ENCODE data around the gene KIAA0319L. TPM values are rescaled to one million over a fixed set of nuclear protein-coding genes. Genes with fewer than 3 reads are reported as not detected.

Gene KIAA0319L
- polyA plus RNA-seq, 1 donor from 2014 or later: 38.1 TPM

DNA sequence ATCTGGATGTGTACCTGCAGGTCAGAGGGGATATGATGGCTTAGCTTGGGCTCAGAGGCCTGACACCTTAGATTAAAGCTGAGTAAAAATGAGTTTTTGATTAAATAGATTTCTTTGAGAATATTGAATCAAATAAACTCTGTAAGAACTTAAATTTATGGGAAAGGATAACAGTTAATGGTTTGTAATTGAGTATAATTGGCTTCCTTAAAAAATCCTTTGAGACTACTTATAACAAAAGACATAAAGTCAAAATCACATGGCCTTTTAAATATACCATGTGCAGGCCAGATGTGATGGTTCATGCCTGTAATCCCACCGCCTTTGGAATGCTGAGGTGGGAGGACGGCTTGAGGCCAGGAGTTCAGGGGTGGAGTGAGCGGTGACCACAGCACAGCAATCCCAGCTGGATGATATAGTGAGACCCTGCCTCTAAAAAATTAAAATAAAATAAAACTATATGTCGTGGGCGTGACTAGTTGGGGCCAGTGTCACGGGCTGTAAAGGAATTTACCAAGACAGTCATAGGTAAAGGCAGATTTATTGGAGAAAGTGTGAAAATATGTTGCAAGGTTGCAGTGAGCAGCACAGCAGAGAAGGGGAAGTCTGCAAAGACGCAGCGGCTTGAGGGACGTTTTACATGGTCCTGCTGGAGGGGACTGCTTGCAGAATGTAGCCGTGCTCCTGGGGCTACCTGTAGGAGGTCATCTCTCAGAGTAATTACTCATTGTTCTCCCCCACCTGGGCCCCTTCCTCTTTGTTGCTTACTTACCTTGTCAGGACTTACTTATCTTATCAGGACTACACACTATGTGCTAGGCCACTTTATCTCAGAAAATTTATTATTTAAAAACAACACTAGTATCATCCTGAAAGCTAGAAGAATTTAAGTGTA lies 166.4 kb downstream of the KIAA0319L start:
- H3K9me3 ChIP-seq (ENCODE audit: low read length): no peaks in the 10 kb centered on the region
- H3F3A ChIP-seq (ENCODE audit: insufficient read depth, low read length, poor library complexity, severe bottlenecking): no peaks in the 10 kb centered on the region
- H3K4me3 ChIP-seq (ENCODE audit: low read length): no peak overlapping the region
- no peaks in the 10 kb centered on the region for H3K27me3 ChIP-seq (ENCODE audit: insufficient read depth, low read depth, low read length)
- H3K79me2 ChIP-seq (replicated peaks; ENCODE audit: insufficient read depth, low read length): no peaks in the 10 kb centered on the region
- no peaks in the 10 kb centered on the region for H4K20me1 ChIP-seq (ENCODE audit: insufficient read depth)
- no peak overlapping the region for H2AFZ ChIP-seq (ENCODE audit: low read depth, low read length)
- H3K9ac ChIP-seq (ENCODE audit: low read length): no peak overlapping the region
- no peak overlapping the region for H3K27ac ChIP-seq (ENCODE audit: low read length)
- H3K36me3 ChIP-seq (ENCODE audit: insufficient read depth, low read length): peaks cover 21% of the 10 kb centered on the region
- no peak for TF ChIP-seq SMC3 (conservative IDR thresholded peaks at IDR 0.05; ENCODE audit: poor library complexity)
- no peak for TF ChIP-seq POLR2AphosphoS5 (IDR thresholded peaks at IDR 0.05)
- no peak for TF ChIP-seq RAD21 (conservative IDR thresholded peaks at IDR 0.05)
- TF ChIP-seq, protein P1, sequence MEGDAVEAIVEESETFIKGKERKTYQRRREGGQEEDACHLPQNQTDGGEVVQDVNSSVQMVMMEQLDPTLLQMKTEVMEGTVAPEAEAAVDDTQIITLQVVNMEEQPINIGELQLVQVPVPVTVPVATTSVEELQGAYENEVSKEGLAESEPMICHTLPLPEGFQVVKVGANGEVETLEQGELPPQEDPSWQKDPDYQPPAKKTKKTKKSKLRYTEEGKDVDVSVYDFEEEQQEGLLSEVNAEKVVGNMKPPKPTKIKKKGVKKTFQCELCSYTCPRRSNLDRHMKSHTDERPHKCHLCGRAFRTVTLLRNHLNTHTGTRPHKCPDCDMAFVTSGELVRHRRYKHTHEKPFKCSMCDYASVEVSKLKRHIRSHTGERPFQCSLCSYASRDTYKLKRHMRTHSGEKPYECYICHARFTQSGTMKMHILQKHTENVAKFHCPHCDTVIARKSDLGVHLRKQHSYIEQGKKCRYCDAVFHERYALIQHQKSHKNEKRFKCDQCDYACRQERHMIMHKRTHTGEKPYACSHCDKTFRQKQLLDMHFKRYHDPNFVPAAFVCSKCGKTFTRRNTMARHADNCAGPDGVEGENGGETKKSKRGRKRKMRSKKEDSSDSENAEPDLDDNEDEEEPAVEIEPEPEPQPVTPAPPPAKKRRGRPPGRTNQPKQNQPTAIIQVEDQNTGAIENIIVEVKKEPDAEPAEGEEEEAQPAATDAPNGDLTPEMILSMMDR (IDR thresholded peaks at IDR 0.05; ENCODE audit: poor library complexity, severe bottlenecking): no peak
- no peak for TF ChIP-seq TAF1 (IDR thresholded peaks at IDR 0.05; ENCODE audit: low read depth)
- no peak for TF ChIP-seq MXI1 (conservative IDR thresholded peaks at IDR 0.05; ENCODE audit: poor library complexity, severe bottlenecking)
- H3K9me2 ChIP-seq (ENCODE audit: insufficient read depth, low read length): no peaks in the 10 kb centered on the region
- no peak overlapping the region for H3K4me2 ChIP-seq (ENCODE audit: low read length)

DNA sequence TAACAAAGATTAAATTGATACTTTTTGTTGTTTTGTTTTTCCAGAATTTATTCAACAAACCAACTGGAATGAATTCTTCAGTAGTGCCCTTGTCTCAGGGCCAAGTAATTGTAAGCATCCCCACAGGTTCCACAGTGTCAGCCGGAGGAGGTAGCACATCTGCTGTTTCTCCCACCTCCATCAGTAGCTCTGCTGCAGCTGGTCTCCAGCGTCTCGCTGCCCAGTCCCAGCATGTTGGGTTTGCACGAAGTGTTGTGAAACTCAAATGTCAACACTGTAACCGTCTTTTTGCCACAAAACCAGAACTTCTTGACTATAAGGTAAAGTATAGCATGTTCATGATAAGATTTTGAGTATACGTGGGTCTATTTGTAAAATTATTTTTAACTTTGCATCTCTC lies 170.2 kb downstream of the KIAA0319L start:
- Histone ChIP-seq H3K9ac (ENCODE audit: low read length) (no peak overlapping the region), H3F3A (ENCODE audit: insufficient read depth, low read length, poor library complexity, severe bottlenecking) (no peaks in the 10 kb centered on the region), H3K9me2 (ENCODE audit: insufficient read depth, low read length) (no peaks in the 10 kb centered on the region), H3K27me3 (ENCODE audit: insufficient read depth, low read depth, low read length) (no peaks in the 10 kb centered on the region), H3K79me2 (replicated peaks; ENCODE audit: insufficient read depth, low read length) (no peaks in the 10 kb centered on the region), H3K9me3 (ENCODE audit: low read length) (no peaks in the 10 kb centered on the region), H3K27ac (ENCODE audit: low read length) (no peak overlapping the region), H3K4me2 (ENCODE audit: low read length) (no peak overlapping the region), H2AFZ (ENCODE audit: low read depth, low read length) (no peak overlapping the region), H4K20me1 (ENCODE audit: insufficient read depth) (no peaks in the 10 kb centered on the region), H3K4me3 (ENCODE audit: low read length) (no peak overlapping the region), H3K36me3 (ENCODE audit: insufficient read depth, low read length) (peaks cover 11% of the 10 kb centered on the region)
- no peak for TF ChIP-seq EP300 (conservative IDR thresholded peaks at IDR 0.05; ENCODE audit: poor library complexity, severe bottlenecking)
- TF ChIP-seq RAD21 (conservative IDR thresholded peaks at IDR 0.05): no peak
- no peak for TF ChIP-seq EZH2 (IDR thresholded peaks at IDR 0.05; ENCODE audit: borderline replicate concordance, insufficient read depth, low read length, poor library complexity, severe bottlenecking)
- TF ChIP-seq SMC3 (conservative IDR thresholded peaks at IDR 0.05; ENCODE audit: poor library complexity): no peak
- TF ChIP-seq TAF1 (IDR thresholded peaks at IDR 0.05; ENCODE audit: low read depth): no peak
- TF ChIP-seq, protein P2, sequence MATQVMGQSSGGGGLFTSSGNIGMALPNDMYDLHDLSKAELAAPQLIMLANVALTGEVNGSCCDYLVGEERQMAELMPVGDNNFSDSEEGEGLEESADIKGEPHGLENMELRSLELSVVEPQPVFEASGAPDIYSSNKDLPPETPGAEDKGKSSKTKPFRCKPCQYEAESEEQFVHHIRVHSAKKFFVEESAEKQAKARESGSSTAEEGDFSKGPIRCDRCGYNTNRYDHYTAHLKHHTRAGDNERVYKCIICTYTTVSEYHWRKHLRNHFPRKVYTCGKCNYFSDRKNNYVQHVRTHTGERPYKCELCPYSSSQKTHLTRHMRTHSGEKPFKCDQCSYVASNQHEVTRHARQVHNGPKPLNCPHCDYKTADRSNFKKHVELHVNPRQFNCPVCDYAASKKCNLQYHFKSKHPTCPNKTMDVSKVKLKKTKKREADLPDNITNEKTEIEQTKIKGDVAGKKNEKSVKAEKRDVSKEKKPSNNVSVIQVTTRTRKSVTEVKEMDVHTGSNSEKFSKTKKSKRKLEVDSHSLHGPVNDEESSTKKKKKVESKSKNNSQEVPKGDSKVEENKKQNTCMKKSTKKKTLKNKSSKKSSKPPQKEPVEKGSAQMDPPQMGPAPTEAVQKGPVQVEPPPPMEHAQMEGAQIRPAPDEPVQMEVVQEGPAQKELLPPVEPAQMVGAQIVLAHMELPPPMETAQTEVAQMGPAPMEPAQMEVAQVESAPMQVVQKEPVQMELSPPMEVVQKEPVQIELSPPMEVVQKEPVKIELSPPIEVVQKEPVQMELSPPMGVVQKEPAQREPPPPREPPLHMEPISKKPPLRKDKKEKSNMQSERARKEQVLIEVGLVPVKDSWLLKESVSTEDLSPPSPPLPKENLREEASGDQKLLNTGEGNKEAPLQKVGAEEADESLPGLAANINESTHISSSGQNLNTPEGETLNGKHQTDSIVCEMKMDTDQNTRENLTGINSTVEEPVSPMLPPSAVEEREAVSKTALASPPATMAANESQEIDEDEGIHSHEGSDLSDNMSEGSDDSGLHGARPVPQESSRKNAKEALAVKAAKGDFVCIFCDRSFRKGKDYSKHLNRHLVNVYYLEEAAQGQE (IDR thresholded peaks at IDR 0.05; ENCODE audit: borderline replicate concordance): no peak
- TF ChIP-seq MXI1 (conservative IDR thresholded peaks at IDR 0.05; ENCODE audit: poor library complexity, severe bottlenecking): no peak
- TF ChIP-seq POLR2AphosphoS5 (IDR thresholded peaks at IDR 0.05): no peak
- TF ChIP-seq, protein P1 (IDR thresholded peaks at IDR 0.05; ENCODE audit: poor library complexity, severe bottlenecking): no peak
